Measurements from ENCODE around the gene GSTA2.
"Not testable (repeated sequence)": the region's sequence is repeated elsewhere in the genome, so short reads cannot be mapped to it uniquely, and the experiment has no call there.

Gene GSTA2

GRCh38 chr6:52759085-52759484 is 4.2 kb downstream of the GSTA2 start:
- no peak for DNase-seq

- not testable (repeated sequence) for DNase-seq
Observed at GRCh38 chr6:52757651-52758338, 5.5 kb downstream of the GSTA2 start.

- no peak for DNase-seq
Observed at GRCh38 chr6:52754443-52754842, 8.8 kb downstream of the GSTA2 start.

GRCh38 chr6:52753137-52753536 is 10.1 kb downstream of the GSTA2 start:
- DNase-seq = not testable (repeated sequence)

- DNase-seq = no peak
Observed at GRCh38 chr6:52752310-52752709, 11.0 kb downstream of the GSTA2 start.

- DNase-seq = no peak
Observed at GRCh38 chr6:52749556-52750152, 13.6 kb downstream of the GSTA2 start.

GRCh38 chr6:52747301-52747700 is 16.0 kb downstream of the GSTA2 start:
- DNase-seq = not testable (repeated sequence)

- no peak for DNase-seq
Observed at GRCh38 chr6:52746213-52746612, 17.1 kb downstream of the GSTA2 start.

GRCh38 chr6:52745764-52746201 is 17.5 kb downstream of the GSTA2 start:
- DNase-seq = no peak

GRCh38 chr6:52741872-52742271 is 21.4 kb downstream of the GSTA2 start:
- peak; percentile 26 for DNase-seq

- no peak for DNase-seq
Observed at GRCh38 chr6:52739627-52740026, 23.6 kb downstream of the GSTA2 start.

GRCh38 chr6:52739134-52739533 is 24.1 kb downstream of the GSTA2 start:
- no peak for DNase-seq

GRCh38 chr6:52736145-52736544 is 27.1 kb downstream of the GSTA2 start:
- no peak for DNase-seq

GRCh38 chr6:52735071-52735470 is 28.2 kb downstream of the GSTA2 start:
- no peak for DNase-seq

- DNase-seq = no peak
Observed at GRCh38 chr6:52734072-52734471, 29.2 kb downstream of the GSTA2 start.

GRCh38 chr6:52733172-52733571 is 30.1 kb downstream of the GSTA2 start:
- DNase-seq = no peak

GRCh38 chr6:52731719-52732118 is 31.6 kb downstream of the GSTA2 start:
- DNase-seq = no peak

GRCh38 chr6:52729576-52729975 is 33.7 kb downstream of the GSTA2 start:
- no peak for DNase-seq

- no peak for DNase-seq
Observed at GRCh38 chr6:52728394-52728793, 34.9 kb downstream of the GSTA2 start.

GRCh38 chr6:52727908-52728307 is 35.4 kb downstream of the GSTA2 start:
- DNase-seq = no peak

GRCh38 chr6:52726741-52727535 is 36.3 kb downstream of the GSTA2 start:
- no peak for DNase-seq

GRCh38 chr6:52726193-52726542 is 37.1 kb downstream of the GSTA2 start:
- DNase-seq = no peak

GRCh38 chr6:52725535-52726192 is 37.6 kb downstream of the GSTA2 start:
- DNase-seq = no peak

GRCh38 chr6:52725143-52725534 is 38.1 kb downstream of the GSTA2 start:
- DNase-seq = no peak

All from T1000 (cell line).